GM10266 (cell line): ENCODE results near the gene HOXA9.

Experiments
- DNase-seq: peaks from one replicate; pipeline ENCODE4 v3.0.0; 2012; ENCODE audit errors: extremely low spot score
- TF ChIP-seq, protein P1 (sequence below): IDR thresholded peaks from 2 replicates; pipeline ENCODE4 v1.5.1; 2012; ENCODE audit warnings: mild to moderate bottlenecking, low read depth; ENCODE audit not compliant: control insufficient read depth, insufficient read depth; ENCODE audit errors: missing control alignments

The HOXA9 gene

DNA sequence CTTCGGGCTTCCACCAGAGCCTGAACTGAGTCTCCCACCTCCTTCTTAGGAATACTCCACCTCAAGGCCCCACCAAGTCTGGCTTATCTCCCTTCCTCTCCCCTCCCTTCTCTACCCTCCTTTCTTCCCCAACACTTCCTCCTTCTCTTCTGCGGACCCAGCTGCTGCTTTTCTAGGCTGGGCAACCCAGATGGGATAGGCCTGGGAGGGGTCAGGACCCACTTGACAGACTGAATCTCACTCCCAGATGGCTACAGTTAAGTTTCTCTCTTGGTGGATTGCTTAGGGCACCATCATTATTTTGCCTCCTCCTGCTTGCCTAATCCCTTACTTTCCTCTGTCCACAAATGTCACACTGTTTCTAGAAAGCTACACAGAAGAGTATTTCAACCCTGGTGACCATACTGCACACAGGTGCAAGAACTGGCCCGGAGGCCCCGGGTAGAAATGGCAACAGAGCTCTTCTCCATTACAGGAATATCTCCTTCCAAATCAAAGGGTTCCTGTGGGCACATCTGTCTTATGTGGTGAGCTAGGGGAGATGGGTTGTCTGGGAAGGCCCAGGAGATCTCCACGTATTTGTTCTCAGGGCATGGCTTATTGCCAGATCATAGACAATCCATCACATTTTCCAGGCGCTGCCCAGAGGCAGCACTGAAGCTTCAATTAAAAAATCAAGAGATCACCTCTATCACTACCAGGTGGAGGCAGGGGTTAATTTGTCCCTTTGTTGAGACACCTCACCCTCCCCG is 24.8 kb upstream of the HOXA9 start:
- no peak for DNase-seq
- TF ChIP-seq, protein P1, sequence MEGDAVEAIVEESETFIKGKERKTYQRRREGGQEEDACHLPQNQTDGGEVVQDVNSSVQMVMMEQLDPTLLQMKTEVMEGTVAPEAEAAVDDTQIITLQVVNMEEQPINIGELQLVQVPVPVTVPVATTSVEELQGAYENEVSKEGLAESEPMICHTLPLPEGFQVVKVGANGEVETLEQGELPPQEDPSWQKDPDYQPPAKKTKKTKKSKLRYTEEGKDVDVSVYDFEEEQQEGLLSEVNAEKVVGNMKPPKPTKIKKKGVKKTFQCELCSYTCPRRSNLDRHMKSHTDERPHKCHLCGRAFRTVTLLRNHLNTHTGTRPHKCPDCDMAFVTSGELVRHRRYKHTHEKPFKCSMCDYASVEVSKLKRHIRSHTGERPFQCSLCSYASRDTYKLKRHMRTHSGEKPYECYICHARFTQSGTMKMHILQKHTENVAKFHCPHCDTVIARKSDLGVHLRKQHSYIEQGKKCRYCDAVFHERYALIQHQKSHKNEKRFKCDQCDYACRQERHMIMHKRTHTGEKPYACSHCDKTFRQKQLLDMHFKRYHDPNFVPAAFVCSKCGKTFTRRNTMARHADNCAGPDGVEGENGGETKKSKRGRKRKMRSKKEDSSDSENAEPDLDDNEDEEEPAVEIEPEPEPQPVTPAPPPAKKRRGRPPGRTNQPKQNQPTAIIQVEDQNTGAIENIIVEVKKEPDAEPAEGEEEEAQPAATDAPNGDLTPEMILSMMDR = no peak

DNA sequence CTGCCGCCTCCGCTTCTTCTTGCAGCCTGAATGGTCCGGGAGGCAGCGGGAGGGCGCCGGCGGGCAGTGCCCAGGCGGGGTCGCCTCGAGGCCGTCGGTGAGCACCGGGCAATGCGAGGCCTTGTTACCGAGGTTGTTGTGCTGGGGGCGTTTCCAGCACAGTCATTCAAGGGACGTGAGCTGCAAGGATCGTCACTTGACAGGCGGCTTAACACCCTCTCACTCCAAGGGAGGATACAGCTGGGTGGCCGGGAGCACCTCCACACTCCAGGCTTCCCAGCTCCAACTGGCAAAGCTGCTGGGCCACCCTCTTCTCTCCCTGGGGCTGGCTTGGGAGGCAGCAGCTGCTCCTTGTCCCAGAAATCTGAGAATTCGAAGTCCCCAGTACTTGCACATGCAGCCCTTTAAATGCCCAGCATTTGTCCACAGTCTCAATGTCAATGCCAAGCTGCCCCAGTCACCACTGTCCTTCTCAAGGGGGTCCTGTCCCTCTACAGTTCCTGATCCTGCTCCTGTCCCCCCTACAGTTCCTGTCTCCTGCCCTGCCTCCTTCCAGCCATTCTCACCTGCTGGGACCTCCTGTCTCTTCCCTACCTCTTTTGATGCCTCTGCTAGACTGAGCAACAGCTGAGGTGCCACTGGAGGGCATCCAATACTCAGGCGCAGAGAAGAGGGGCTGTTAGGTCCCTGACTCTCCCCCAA is 24.1 kb upstream of the HOXA9 start:
- TF ChIP-seq, protein P1 = no peak
- DNase-seq = no peak

DNA sequence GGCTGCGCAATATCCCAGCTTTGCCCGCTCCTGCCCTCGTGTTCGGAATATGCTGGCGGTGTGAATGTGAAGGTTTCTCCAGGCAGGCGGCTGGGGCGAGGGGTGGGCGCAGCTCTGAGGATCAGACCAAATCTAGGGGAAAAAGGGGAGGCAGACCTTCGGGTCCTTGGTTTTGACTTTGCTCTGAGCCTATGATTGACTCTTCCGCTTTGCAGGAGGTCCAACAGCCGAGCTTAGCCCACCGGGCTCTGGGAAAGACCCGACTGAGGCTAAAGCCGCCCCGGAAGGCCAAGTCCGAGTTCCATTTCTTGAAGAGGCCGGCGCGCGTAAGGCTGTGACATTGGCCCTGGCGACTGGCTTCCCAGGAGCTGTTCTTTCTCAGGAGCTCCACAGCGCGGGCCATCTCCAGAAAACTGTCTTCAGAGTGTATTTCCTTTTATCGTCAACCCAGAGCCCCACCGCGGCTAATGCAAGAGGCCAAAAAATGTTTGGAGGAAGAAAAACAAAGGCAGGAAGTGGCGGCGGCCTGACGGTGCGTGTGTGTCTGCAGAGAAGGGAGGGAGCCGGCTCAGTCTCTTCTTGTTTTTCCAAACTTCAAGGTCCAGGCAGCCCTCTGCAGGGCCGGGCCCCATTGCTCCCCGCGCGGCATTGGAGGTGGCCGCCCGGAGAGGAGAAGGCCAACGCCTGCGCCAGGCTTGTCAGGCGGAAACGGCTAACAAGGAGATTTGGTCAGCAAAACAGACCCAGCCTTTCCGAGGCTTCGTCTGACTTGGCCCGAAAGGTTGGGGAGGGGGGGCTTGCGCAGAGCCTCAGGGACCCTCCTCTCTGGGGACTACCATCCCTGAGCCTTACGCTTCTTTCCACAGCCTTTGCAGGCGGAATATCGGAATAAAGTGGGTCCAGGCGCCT is 23.3 kb upstream of the HOXA9 start:
- TF ChIP-seq, protein P1 = no peak
- no peak for DNase-seq

DNA sequence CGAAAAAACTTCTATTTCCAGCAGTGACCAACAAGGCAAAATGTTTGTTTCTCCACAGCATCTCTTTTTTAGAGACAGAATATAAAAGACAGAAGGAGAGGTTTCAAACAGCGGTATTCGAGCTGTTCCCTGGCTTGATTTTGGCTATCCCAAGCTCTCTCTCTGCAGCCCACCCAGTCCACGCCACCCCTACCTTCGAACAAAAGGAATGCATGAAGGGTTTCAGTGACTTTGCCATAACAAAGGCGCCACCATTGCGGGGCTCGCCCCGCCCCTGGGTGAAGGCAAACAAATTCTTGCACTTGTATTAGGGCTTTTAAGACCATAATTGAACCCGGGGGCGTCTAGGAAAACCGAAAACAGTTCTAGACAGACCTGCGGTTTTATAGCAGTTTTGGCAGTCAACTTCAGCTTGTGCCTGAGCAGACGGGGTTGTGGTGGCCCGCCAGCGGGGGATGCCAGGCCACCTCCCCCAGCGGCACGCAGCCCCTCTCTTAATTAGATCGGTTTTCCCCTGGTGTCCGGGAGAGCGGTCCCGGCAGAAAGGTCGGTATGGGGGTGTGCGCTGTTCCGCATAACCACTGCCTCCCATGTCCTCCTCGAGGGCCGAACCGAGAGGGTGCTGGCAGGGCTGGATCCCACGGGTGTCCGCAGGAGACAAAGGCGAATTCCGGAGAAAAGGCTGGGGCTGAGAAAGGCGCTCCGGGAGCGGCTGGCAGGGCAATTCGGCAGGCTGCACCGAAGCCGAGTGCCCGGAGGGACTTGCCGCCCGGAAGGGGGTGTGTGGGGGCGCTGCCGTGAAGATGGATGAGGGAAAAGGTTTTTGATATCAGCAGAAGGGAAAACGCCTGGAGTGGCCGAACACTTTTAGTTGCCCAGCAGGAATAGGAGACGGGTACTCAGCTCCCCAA is 22.4 kb upstream of the HOXA9 start:
- TF ChIP-seq, protein P1 = no peak
- DNase-seq = no peak

DNA sequence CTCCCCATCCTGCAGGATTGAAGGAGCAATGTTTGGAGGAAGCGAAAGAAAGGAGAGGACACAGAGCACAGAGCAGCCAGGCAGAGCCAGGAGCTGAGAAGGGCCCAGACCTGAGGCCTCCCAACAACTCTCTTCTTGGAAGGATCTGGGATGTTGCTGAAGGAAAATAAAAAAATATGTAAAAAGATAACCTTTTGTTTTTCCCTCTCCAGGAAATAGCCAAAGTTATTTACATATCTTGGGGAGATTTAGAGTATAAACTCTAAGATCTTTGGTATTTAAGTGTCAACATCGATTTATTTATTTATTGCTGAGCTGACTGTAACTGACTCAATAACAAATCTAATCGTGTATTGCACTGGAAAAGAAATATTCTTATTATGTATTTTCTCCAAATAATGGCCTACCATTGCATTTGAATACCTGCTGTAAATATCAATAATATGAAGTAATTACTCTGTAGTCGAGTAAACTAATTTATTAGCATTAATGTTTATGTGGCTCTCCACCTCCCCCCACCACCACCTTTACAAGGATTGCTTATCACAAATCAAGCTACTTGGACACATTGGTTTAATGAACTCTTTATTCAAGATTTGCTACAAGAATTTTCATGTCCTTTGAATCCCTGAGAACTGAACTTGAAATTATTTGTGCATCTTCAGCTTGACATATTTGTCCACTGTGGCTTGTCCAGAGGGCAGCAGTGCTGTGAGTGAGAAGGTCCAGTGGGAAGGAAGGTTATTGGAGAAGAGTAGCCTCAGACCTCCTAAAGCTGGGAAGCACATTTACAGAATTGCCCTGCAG is 21.5 kb upstream of the HOXA9 start:
- TF ChIP-seq, protein P1 = no peak
- no peak for DNase-seq
